Glutamatergic neuron (in vitro differentiated cells): ENCODE results near the gene EPSTI1. TPM values are rescaled to one million over a fixed set of nuclear protein-coding genes. Genes with fewer than 3 reads are reported as not detected.

Experiments used
- DNase-seq: peaks from one replicate; pipeline ENCODE4 v3.0.0; 2022
- H3K27ac Mint-ChIP-seq: one replicate; pipeline ENCODE4 v1.8.0; 2020; ENCODE audit warnings: mild to moderate bottlenecking, mixed read lengths, inconsistent platforms; ENCODE audit not compliant: unreplicated experiment
- H3K27me3 Mint-ChIP-seq: one replicate; pipeline ENCODE4 v1.8.0; 2020; ENCODE audit warnings: mild to moderate bottlenecking, moderate library complexity, mixed read lengths, inconsistent platforms; ENCODE audit not compliant: unreplicated experiment
- H3K36me3 Mint-ChIP-seq: one replicate; pipeline ENCODE4 v1.8.0; 2020; ENCODE audit warnings: mild to moderate bottlenecking, mixed read lengths, inconsistent platforms; ENCODE audit not compliant: unreplicated experiment
- H3K4me1 Mint-ChIP-seq: one replicate; pipeline ENCODE4 v1.8.0; 2020; ENCODE audit warnings: mild to moderate bottlenecking, low read depth, mixed read lengths, inconsistent platforms; ENCODE audit not compliant: unreplicated experiment
- H3K4me3 Mint-ChIP-seq: one replicate; pipeline ENCODE4 v1.8.0; 2020; ENCODE audit warnings: mild to moderate bottlenecking, mixed read lengths, inconsistent platforms; ENCODE audit not compliant: unreplicated experiment
- H3K9me3 Mint-ChIP-seq: one replicate; pipeline ENCODE4 v1.8.0; 2020; ENCODE audit warnings: mild to moderate bottlenecking, moderate library complexity, mixed read lengths, inconsistent platforms; ENCODE audit not compliant: unreplicated experiment
- total RNA-seq: library from RNA; stranded (reverse); fragmentation: NEBNext Ultra II Directional; extraction: Animal tissue kit (Norgen Biotek cat#: 25700); gene quantifications from one replicate; pipeline ENCODE4 v1.2.1, GENCODE V29; 2021; ENCODE audit not compliant: unreplicated experiment
- TF ChIP-seq, protein P1 (sequence below): fragments of 200-600 bp; sonication (generic); IDR thresholded peaks from one replicate; pipeline ENCODE4 v1.5.0; 2021; ENCODE audit not compliant: partially characterized antibody, unreplicated experiment

Gene EPSTI1
- total RNA-seq, 1 donor from 2014 or later = not detected

DNA sequence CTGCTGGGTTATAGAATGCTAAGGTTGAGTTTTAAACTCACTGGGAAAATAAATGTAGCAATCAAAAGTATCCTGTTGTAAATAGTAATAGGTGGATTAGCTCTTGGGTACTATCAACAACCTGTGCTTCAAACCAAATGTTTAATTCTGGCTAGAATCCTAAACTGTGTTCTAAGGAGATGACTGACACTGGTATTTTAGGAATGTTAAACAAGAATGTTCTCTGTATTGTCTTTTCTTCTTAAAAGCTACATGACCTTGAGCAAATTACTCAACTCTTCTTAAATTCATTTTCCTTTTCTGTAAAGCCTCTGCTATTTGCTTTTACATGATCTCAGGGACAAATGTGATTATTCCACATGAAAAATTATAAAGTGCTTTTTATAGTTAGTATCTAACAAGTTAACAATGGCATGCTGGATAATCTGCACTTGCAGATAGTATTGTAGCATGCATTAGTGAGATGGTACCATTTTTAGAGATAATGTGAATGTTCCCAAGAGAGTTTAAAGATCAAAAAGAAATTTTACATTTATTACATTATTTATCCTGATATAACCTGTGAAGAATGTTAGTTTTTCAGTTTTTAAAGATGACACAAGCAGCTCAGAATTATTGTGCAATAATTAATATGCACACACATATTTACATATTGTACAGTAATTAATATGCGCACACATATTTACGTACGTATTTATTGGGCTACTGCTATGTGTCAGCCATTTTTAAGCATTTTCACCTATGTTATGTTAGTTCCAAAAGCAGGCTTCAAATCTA, 13.6 kb upstream of the EPSTI1 start:
- Mint-ChIP-seq H3K9me3 (peaks cover 2% of the 10 kb centered on the region), H3K4me3 (no peak overlapping the region), H3K4me1 (no peaks in the 10 kb centered on the region), H3K36me3 (no peaks in the 10 kb centered on the region), H3K27me3 (no peaks in the 10 kb centered on the region), H3K27ac (no peak overlapping the region)
- TF ChIP-seq, protein P1, sequence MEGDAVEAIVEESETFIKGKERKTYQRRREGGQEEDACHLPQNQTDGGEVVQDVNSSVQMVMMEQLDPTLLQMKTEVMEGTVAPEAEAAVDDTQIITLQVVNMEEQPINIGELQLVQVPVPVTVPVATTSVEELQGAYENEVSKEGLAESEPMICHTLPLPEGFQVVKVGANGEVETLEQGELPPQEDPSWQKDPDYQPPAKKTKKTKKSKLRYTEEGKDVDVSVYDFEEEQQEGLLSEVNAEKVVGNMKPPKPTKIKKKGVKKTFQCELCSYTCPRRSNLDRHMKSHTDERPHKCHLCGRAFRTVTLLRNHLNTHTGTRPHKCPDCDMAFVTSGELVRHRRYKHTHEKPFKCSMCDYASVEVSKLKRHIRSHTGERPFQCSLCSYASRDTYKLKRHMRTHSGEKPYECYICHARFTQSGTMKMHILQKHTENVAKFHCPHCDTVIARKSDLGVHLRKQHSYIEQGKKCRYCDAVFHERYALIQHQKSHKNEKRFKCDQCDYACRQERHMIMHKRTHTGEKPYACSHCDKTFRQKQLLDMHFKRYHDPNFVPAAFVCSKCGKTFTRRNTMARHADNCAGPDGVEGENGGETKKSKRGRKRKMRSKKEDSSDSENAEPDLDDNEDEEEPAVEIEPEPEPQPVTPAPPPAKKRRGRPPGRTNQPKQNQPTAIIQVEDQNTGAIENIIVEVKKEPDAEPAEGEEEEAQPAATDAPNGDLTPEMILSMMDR = no peak
- no peak for DNase-seq

GRCh38 chr13:43003729-43004128, 11.7 kb upstream of the EPSTI1 start:
- no peaks in the 10 kb centered on the region for H3K27me3 Mint-ChIP-seq
- no peaks in the 10 kb centered on the region for H3K36me3 Mint-ChIP-seq
- TF ChIP-seq, protein P1 = no peak
- H3K4me1 Mint-ChIP-seq = no peaks in the 10 kb centered on the region
- H3K4me3 Mint-ChIP-seq = no peak overlapping the region
- H3K27ac Mint-ChIP-seq = no peak overlapping the region
- no peak for DNase-seq
- peaks cover 2% of the 10 kb centered on the region for H3K9me3 Mint-ChIP-seq

DNA sequence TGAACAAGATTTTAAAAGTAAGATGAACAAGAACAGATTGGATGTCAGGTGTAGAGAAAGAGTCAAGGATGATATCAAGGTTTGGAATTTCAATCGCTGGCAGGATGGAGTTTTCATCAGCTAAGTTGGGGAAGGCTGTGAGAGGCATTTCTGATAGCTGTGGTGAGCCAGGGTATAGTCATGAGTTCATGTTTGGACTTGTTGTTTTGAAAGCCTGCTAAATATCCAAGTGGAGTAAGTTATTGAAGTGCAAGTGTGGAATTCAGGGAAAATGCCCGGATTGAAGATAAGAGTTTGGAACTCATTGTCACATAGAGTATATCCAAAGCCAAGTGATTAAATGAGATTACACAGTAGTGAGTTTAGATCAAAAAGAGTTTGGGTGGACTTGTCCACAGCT, 11.0 kb upstream of the EPSTI1 start:
- Mint-ChIP-seq H3K36me3 (no peaks in the 10 kb centered on the region), H3K27me3 (no peaks in the 10 kb centered on the region), H3K27ac (no peak overlapping the region), H3K9me3 (peaks cover 2% of the 10 kb centered on the region), H3K4me1 (no peaks in the 10 kb centered on the region), H3K4me3 (no peak overlapping the region)
- no peak for DNase-seq
- TF ChIP-seq, protein P1 = no peak

- TF ChIP-seq, protein P1 = no peak
- Mint-ChIP-seq H3K9me3 (peaks cover 2% of the 10 kb centered on the region), H3K27me3 (no peaks in the 10 kb centered on the region), H3K4me1 (no peaks in the 10 kb centered on the region), H3K27ac (no peak overlapping the region), H3K36me3 (no peaks in the 10 kb centered on the region), H3K4me3 (no peak overlapping the region)
- DNase-seq = no peak
These were observed 10.0 kb upstream of the EPSTI1 start for GRCh38 chr13:43002021-43002420.

DNA sequence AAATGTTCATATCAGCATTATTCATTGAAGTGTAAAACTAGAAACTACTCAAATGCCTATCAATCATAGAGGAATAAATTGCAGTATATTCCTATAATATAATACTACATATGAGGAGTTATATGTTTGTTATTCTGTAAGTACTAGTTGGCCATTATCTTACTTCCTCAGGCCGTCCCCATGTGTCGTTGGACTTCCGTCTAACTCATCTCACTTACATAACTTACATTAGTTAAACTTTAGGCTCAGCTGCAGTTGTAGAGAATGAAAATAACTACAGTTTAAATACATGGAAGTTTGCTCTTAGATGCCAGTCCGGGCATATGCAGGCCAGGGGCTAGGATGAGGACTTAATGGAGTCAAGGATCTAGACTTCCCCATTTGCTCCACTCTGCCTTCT, 8.6 kb upstream of the EPSTI1 start:
- H3K9me3 Mint-ChIP-seq = peaks cover 2% of the 10 kb centered on the region
- H3K4me3 Mint-ChIP-seq = no peak overlapping the region
- no peaks in the 10 kb centered on the region for H3K36me3 Mint-ChIP-seq
- H3K4me1 Mint-ChIP-seq = no peaks in the 10 kb centered on the region
- no peaks in the 10 kb centered on the region for H3K27me3 Mint-ChIP-seq
- TF ChIP-seq, protein P1 = no peak
- H3K27ac Mint-ChIP-seq = no peak overlapping the region
- no peak for DNase-seq
